Measurements from ENCODE around the gene DIS3L2. TPM values are rescaled to one million over a fixed set of nuclear protein-coding genes. Genes with fewer than 3 reads are reported as not detected.

DIS3L2 gene
- total RNA-seq, 1 donor: 24.9 TPM

DNA sequence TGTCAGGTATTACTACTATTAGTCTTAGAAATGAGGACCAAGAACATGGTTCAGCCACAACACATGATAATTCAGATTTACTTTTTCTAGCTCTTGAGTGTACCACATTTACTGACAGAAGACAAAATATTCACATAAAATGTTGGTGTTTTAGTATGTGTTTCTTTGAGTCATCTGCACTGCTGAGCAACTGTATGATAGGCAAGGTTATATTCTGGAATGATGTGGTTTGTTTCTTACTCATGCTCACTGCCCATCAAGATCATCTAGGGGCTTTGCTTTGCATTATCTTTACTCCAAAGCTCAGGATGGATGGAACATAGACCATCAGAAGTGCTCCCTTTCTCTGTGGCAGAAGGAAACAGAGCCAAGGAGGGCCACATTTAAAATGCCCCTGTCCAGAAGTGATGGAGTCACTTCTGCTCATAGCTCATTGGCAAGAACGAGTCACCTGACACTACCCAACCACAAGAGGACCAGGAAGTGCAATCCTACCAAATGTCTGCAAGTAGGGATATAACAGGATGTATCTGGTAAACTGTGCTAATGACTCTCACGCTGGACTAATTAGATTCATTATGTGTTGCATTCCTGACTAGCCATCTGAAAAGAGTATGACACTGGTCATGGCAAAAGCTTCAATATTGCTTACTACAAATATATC is 81.5 kb downstream of the DIS3L2 start:
- no peak for DNase-seq (ENCODE audit: low read depth)
- TF ChIP-seq, protein P1, sequence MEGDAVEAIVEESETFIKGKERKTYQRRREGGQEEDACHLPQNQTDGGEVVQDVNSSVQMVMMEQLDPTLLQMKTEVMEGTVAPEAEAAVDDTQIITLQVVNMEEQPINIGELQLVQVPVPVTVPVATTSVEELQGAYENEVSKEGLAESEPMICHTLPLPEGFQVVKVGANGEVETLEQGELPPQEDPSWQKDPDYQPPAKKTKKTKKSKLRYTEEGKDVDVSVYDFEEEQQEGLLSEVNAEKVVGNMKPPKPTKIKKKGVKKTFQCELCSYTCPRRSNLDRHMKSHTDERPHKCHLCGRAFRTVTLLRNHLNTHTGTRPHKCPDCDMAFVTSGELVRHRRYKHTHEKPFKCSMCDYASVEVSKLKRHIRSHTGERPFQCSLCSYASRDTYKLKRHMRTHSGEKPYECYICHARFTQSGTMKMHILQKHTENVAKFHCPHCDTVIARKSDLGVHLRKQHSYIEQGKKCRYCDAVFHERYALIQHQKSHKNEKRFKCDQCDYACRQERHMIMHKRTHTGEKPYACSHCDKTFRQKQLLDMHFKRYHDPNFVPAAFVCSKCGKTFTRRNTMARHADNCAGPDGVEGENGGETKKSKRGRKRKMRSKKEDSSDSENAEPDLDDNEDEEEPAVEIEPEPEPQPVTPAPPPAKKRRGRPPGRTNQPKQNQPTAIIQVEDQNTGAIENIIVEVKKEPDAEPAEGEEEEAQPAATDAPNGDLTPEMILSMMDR (IDR thresholded peaks at IDR 0.05; ENCODE audit: insufficient read depth, low read length): no peak
- H3K4me3 ChIP-seq (ENCODE audit: low read depth, low read length): no peak overlapping the region

DNA sequence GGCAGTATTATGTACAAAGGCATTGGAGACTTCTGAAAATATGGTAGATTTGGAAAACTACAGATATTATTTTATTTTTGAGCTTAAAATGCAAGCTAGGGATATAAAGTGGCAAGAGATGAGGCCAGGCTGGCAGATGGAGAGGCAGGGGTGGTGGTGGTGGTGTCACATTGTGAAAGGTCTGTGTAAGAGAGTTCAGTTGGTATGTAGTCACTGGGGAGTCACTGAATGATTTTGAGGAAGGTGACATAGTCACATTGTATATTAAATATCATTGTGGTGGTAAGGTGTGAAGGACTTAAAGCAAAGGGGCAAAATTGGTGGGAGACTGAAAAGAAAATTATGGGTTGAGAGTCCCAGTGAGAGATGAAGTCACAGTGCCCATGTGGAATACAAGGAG is 82.5 kb downstream of the DIS3L2 start:
- no peak for DNase-seq (ENCODE audit: low read depth)
- TF ChIP-seq, protein P1 (IDR thresholded peaks at IDR 0.05; ENCODE audit: insufficient read depth, low read length): no peak
- H3K4me3 ChIP-seq (ENCODE audit: low read depth, low read length): no peak overlapping the region

DNA sequence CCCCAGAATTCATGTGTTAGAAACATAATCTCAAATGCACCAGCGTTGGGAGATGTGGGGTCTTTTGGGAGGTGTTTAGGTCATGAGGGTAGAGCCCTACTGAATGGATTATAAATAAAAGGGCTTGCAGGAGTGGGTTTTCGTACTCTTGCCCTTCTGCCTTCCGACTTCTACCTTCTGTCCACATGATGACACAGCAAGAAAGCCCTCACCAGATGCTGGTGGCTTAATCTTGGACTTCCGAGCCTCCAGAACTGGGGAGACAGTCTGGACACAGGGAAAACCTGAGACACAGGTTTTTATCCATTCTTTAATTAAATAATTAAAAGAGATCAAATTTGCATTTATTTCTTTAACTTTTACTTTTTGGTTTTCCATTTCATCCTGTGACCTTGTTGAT is 87.8 kb downstream of the DIS3L2 start:
- TF ChIP-seq, protein P1 (IDR thresholded peaks at IDR 0.05; ENCODE audit: insufficient read depth, low read length): no peak
- DNase-seq (ENCODE audit: low read depth): no peak
- no peak overlapping the region for H3K4me3 ChIP-seq (ENCODE audit: low read depth, low read length)

DNA sequence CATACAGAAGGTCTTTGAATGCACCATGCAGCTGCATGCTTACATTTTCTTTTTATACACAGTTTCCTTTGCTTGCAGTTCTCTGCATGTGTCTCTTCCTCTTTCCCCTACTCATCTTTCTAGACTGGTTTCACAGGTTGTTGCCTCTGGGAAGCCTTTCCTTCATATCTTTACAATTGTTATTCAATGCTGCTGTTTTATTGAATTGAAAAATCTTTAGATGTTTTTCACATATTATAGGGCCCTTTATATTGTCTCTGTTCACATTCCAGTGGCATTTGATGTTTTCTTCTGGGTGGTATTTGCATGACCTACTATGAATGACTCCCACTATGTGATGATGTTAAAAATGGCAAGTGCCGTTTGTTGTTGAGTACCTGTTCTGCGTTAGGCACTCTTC is 91.1 kb downstream of the DIS3L2 start:
- no peak for DNase-seq (ENCODE audit: low read depth)
- no peak overlapping the region for H3K4me3 ChIP-seq (ENCODE audit: low read depth, low read length)
- TF ChIP-seq, protein P1 (IDR thresholded peaks at IDR 0.05; ENCODE audit: insufficient read depth, low read length): no peak

DNA sequence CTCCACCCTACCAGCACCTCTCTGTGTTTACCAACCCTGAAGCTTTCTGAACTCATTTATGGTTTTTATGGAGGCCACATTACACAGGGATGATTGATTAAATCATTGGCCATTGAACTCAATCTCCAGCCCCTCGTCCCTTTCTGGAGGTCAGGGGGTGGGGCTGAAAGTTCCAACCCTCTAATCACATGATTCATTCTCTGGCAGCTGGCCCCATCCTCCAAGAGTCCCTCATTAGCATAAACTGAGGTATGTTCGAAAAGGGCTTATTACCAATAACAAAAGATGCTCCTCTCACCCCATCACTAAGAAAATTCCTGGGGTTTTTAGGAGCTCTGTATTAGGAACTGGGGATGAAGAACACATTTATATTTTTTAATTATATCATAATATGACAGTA is 92.3 kb downstream of the DIS3L2 start:
- DNase-seq (ENCODE audit: low read depth): no peak
- no peak overlapping the region for H3K4me3 ChIP-seq (ENCODE audit: low read depth, low read length)
- TF ChIP-seq, protein P1 (IDR thresholded peaks at IDR 0.05; ENCODE audit: insufficient read depth, low read length): no peak

DNA sequence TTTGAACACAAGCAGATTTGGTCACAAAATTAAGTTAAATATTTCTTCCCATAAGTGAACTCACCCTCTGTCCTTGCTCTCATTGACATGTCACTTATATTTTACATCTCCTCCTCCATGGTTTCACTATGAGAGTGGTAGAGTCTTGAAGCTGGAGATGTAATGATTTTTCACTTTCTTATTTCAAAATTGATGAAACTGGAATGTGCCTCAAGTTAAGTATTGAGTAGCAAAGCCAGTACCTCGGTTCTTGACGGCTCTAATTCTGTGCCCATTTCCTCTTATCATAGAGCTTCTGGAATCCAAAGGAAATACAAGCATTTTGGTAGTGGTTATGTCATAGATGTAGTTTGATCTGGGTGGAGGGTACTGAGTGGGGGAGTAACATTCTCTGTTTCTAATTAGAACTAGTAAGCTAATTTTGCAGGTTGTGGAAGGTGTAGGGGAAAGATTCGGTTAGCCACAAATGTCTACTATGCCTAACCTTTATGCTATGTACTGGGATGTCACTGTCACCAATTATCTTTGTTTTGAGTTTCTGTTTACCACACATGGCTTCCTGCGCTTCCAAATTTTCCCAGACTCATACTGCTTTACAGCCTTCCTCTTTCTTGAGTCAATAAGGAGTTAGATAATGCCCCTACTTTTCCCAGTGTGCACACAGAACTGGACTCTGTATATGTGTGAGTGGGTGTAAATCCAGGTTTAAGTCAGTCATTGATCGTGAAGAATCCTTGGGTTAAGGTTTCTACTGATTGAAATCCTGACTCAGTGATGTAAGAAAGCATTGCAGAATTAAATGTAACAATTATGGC is 96.8 kb downstream of the DIS3L2 start:
- TF ChIP-seq, protein P1 (IDR thresholded peaks at IDR 0.05; ENCODE audit: insufficient read depth, low read length): no peak
- H3K4me3 ChIP-seq (ENCODE audit: low read depth, low read length): no peak overlapping the region
- DNase-seq (ENCODE audit: low read depth): no peak

Measured in fibroblast of the aortic adventitia (primary cell).